DND-41 (cell line): Measurements from ENCODE around the gene SOX11.

Experiments used
- ATAC-seq: fragments of 200-7000 bp; cut with Tn5 transposase; 3 replicates; pipeline ENCODE4 v1.9.1; 2021; ENCODE audit warnings: low read depth; ENCODE audit not compliant: insufficient read depth
- DNase-seq: peaks from one replicate; pipeline ENCODE4 v3.0.0-alpha.2; 2020
- H2AFZ ChIP-seq: 2 replicates; pipeline ENCODE4 v1.6.0; 2012; ENCODE audit warnings: low read depth, low read length
- H3K27ac ChIP-seq: 2 replicates; pipeline ENCODE4 v1.5.1; 2012; ENCODE audit warnings: low read length, inconsistent platforms
- H3K27me3 ChIP-seq: fragments of 200-600 bp; sonication (generic); 2 replicates; pipeline ENCODE4 v1.6.0; 2012; ENCODE audit warnings: low read length, mild to moderate bottlenecking, inconsistent platforms; ENCODE audit not compliant: insufficient read depth, poor library complexity
- H3K36me3 ChIP-seq: 2 replicates; pipeline ENCODE4 v1.5.1; 2012; ENCODE audit warnings: low read length, inconsistent platforms; ENCODE audit not compliant: insufficient read depth
- H3K4me1 ChIP-seq: 2 replicates; pipeline ENCODE4 v1.5.1; 2012; ENCODE audit warnings: mild to moderate bottlenecking, low read length; ENCODE audit not compliant: insufficient read depth
- H3K4me2 ChIP-seq: 2 replicates; pipeline ENCODE4 v1.6.0; 2012; ENCODE audit warnings: mild to moderate bottlenecking, moderate library complexity, low read length, inconsistent platforms; ENCODE audit not compliant: insufficient read depth
- H3K4me3 ChIP-seq, 2 experiments: fragments of 200-600 bp in 1 of 2; shearing (Covaris generic) in 1 of 2; 2 replicates each; pipeline ENCODE4 v1.5.1; 2012 to 2016; ENCODE audit warnings: inconsistent platforms in 2 of 2, low read length in 2 of 2, mild to moderate bottlenecking in 2 of 2, low read depth in 1 of 2, moderate library complexity in 1 of 2
- H3K79me2 ChIP-seq: 2 replicates; pipeline ENCODE4 v1.6.0; 2012; ENCODE audit warnings: low read length, inconsistent platforms; ENCODE audit not compliant: insufficient read depth
- H3K9ac ChIP-seq: 2 replicates; pipeline ENCODE4 v1.6.0; 2012; ENCODE audit warnings: low read depth, mild to moderate bottlenecking, inconsistent platforms, low read length, moderate library complexity
- H3K9me3 ChIP-seq: 2 replicates; pipeline ENCODE4 v1.5.1; 2012; ENCODE audit warnings: low read length, moderate library complexity, mild to moderate bottlenecking, inconsistent platforms; ENCODE audit not compliant: insufficient read depth, severe bottlenecking
- H4K20me1 ChIP-seq: 2 replicates; pipeline ENCODE4 v1.6.0; 2012; ENCODE audit warnings: low read length; ENCODE audit not compliant: insufficient read depth
- CTCF ChIP-seq: IDR thresholded peaks from 2 replicates; pipeline ENCODE4 v1.5.1; 2012; ENCODE audit warnings: borderline replicate concordance, low read length, moderate library complexity, mild to moderate bottlenecking; ENCODE audit not compliant: poor library complexity, severe bottlenecking; ENCODE audit errors: extremely low read depth
- EZH2 ChIP-seq: IDR thresholded peaks from 3 replicates; pipeline ENCODE4 v1.6.1; 2012; ENCODE audit warnings: borderline replicate concordance, low read depth, mild to moderate bottlenecking, moderate library complexity, low read length, inconsistent platforms; ENCODE audit not compliant: severe bottlenecking

Gene SOX11

DNA sequence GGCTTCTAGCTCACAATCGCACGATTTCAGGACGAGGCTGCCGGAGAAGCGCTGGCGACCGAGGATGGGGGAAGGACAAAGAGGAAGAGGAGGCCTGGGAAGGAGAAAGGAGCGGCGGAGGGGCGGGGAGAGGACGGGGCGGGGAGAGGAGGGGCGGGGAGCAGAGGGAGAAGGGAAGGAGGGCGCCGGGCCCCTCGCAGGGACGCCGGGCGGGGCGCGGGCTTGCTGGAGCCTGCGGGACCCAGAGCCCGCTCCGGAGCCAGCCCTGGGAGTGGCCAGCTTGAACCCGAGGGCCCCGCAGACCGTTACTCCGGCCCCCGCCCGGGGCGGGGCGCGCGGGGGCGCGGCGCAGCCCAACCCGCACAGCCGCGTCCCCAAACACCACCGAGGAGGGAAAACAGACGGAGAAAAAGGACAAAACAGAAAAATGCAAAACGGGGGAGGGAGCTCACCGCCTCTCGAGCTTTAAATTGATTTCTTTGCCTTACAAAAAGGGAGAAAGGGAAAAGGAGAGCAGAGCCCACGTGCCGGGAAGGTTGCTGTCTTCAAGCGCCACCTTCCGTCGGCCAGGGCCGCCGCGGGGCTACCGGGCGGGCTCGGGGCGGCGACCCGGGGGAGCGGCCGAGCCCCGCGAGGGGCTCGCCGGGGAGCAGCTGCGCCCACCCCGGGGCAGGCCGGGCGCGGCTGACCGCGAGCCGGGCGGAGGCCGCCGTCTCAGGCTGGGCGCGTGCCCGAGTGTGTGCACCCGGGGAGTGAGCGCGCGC is 781 bp upstream of the SOX11 start:
- no peak overlapping the region for H3K9ac ChIP-seq
- no peak for DNase-seq
- no peak overlapping the region for H2AFZ ChIP-seq
- H3K9me3 ChIP-seq = peaks cover 2% of the 10 kb centered on the region
- ATAC-seq = no peak
- no peaks in the 10 kb centered on the region for H3K79me2 ChIP-seq
- H3K4me3 ChIP-seq = no peak overlapping the region
- no peak for TF ChIP-seq EZH2
- TF ChIP-seq CTCF = no peak
- peaks cover 23% of the 10 kb centered on the region for H3K4me1 ChIP-seq
- no peak overlapping the region for H3K27ac ChIP-seq
- H4K20me1 ChIP-seq = no peaks in the 10 kb centered on the region
- no peaks in the 10 kb centered on the region for H3K36me3 ChIP-seq
- no peak overlapping the region for H3K4me2 ChIP-seq
- no peaks in the 10 kb centered on the region for H3K27me3 ChIP-seq

GRCh38 chr2:5692561-5693286 is 540 bp downstream of the SOX11 start:
- no peak for TF ChIP-seq EZH2
- no peak for TF ChIP-seq CTCF
- Histone ChIP-seq H3K79me2 (no peaks in the 10 kb centered on the region), H4K20me1 (no peaks in the 10 kb centered on the region), H3K27me3 (no peaks in the 10 kb centered on the region), H3K4me2 (no peak overlapping the region), H3K36me3 (no peaks in the 10 kb centered on the region), H2AFZ (no peak overlapping the region), H3K27ac (no peak overlapping the region), H3K9me3 (peaks cover 2% of the 10 kb centered on the region), H3K4me1 (peaks cover 21% of the 10 kb centered on the region), H3K9ac (no peak overlapping the region), H3K4me3 (no peak overlapping the region)
- no peak for ATAC-seq
- DNase-seq = no peak

DNA sequence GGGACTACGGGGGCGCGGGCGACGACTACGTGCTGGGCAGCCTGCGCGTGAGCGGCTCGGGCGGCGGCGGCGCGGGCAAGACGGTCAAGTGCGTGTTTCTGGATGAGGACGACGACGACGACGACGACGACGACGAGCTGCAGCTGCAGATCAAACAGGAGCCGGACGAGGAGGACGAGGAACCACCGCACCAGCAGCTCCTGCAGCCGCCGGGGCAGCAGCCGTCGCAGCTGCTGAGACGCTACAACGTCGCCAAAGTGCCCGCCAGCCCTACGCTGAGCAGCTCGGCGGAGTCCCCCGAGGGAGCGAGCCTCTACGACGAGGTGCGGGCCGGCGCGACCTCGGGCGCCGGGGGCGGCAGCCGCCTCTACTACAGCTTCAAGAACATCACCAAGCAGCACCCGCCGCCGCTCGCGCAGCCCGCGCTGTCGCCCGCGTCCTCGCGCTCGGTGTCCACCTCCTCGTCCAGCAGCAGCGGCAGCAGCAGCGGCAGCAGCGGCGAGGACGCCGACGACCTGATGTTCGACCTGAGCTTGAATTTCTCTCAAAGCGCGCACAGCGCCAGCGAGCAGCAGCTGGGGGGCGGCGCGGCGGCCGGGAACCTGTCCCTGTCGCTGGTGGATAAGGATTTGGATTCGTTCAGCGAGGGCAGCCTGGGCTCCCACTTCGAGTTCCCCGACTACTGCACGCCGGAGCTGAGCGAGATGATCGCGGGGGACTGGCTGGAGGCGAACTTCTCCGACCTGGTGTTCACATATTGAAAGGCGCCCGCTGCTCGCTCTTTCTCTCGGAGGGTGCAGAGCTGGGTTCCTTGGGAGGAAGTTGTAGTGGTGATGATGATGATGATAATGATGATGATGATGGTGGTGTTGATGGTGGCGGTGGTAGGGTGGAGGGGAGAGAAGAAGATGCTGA is 1.4 kb downstream of the SOX11 start:
- no peak for TF ChIP-seq EZH2
- no peak for TF ChIP-seq CTCF
- Histone ChIP-seq H3K4me2 (no peak overlapping the region), H3K4me3 (no peak overlapping the region), H3K36me3 (no peaks in the 10 kb centered on the region), H3K27ac (peak overlapping the region; percentile 62), H2AFZ (no peak overlapping the region), H3K4me1 (peaks cover 21% of the 10 kb centered on the region), H3K9me3 (peaks cover 2% of the 10 kb centered on the region), H4K20me1 (no peaks in the 10 kb centered on the region), H3K27me3 (no peaks in the 10 kb centered on the region), H3K79me2 (no peaks in the 10 kb centered on the region), H3K9ac (no peak overlapping the region)
- no peak for DNase-seq
- no peak for ATAC-seq
